Fibroblast of villous mesenchyme (primary cell): Measurements from ENCODE around the gene KCNIP4. TPM values are rescaled to one million over a fixed set of nuclear protein-coding genes. Genes with fewer than 3 reads are reported as not detected.

Source experiments
- DNase-seq: peaks from one replicate; pipeline ENCODE4 v3.0.0-alpha.2; 2010; ENCODE audit warnings: low read depth
- H3K4me3 ChIP-seq: 2 replicates; pipeline ENCODE4 v1.5.1; 2011; ENCODE audit warnings: low read depth, mild to moderate bottlenecking, low read length
- total RNA-seq: library from RNA; depleted of rRNA; stranded (reverse); fragments of >200 nt; gene quantifications from 2 replicates; pipeline ENCODE4 v1.2.3, GENCODE V29; 2012
- TF ChIP-seq, protein P1 (sequence below): IDR thresholded peaks from 2 replicates; pipeline ENCODE4 v1.5.1; 2012; ENCODE audit warnings: low read depth, mild to moderate bottlenecking, low read length; ENCODE audit not compliant: insufficient read depth

KCNIP4 gene
- total RNA-seq, 1 donor: under 0.01 TPM

DNA sequence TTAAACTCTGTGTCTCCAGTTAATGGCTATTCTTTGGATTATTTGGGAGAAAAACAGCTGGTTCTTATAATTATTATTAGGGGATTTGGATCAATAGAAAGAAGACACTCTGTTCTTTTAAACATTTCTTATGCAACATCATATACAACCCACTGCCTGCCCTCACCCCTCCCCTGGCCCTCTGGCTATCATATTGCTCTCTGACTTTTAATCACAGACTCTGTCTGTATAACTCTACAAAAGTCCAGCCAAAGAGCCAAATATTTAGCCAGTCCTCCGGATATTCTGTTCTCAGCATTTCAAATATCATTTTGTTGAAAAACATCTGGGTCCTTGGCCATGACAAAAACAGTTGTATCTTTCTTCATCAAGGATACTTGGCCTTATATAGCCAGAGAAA is 1267.3 kb downstream of the KCNIP4 start:
- DNase-seq: no peak
- TF ChIP-seq, protein P1, sequence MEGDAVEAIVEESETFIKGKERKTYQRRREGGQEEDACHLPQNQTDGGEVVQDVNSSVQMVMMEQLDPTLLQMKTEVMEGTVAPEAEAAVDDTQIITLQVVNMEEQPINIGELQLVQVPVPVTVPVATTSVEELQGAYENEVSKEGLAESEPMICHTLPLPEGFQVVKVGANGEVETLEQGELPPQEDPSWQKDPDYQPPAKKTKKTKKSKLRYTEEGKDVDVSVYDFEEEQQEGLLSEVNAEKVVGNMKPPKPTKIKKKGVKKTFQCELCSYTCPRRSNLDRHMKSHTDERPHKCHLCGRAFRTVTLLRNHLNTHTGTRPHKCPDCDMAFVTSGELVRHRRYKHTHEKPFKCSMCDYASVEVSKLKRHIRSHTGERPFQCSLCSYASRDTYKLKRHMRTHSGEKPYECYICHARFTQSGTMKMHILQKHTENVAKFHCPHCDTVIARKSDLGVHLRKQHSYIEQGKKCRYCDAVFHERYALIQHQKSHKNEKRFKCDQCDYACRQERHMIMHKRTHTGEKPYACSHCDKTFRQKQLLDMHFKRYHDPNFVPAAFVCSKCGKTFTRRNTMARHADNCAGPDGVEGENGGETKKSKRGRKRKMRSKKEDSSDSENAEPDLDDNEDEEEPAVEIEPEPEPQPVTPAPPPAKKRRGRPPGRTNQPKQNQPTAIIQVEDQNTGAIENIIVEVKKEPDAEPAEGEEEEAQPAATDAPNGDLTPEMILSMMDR: no peak
- no peak overlapping the region for H3K4me3 ChIP-seq

DNA sequence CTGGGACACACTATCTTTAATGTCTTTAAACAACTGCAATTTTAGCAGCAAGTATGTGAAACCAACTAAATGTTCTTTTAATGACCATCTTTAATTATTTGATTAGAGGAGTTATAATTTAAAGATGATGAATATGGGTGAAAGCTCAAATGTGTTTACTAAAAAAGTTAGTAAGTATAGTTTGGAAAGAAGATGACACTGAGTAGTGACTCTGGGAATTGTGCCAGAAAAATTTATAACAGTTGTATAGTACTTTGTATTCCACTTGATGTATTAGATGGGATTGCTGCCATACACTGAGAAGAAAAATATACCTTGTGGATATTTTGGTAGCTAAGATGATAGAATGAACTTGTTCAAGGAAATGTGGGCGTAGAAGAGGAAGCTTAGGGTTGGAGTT is 1267.8 kb downstream of the KCNIP4 start:
- DNase-seq: no peak
- TF ChIP-seq, protein P1: no peak
- no peak overlapping the region for H3K4me3 ChIP-seq

DNA sequence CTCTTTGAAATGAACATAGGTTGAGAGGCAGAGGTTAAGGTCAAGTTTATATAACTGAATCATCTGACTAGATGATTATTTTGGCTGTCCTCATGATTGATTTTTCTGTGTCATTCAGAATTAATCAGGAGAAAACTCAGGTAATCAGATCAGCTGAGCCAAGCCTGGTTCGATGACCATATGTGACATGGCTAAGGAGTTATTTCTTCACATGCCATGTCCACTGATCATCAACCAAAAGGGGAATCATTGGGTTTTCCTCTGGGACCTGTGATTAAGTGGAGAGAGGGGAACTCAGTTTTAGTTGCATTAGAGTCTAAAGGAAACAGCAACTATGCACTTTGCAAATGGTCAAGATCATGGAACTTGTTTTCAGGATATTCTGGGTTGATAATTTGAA is 1268.6 kb downstream of the KCNIP4 start:
- no peak for DNase-seq
- H3K4me3 ChIP-seq: no peak overlapping the region
- TF ChIP-seq, protein P1: no peak
